ENCODE data around the gene ASTN2.

Gene ASTN2

GRCh38 chr9:117018966-117019617 is 395.8 kb downstream of the ASTN2 start:
- DNase-seq (ENCODE audit: low read depth, low spot score): no peak

GRCh38 chr9:117017414-117017985 is 397.4 kb downstream of the ASTN2 start:
- DNase-seq (ENCODE audit: low read depth, low spot score): no peak

- no peak for DNase-seq (ENCODE audit: low read depth, low spot score)
Observed at GRCh38 chr9:117014061-117014460, 400.8 kb downstream of the ASTN2 start.

GRCh38 chr9:117013440-117013995 is 401.3 kb downstream of the ASTN2 start:
- no peak for DNase-seq (ENCODE audit: low read depth, low spot score)

GRCh38 chr9:117010061-117010460 is 404.8 kb downstream of the ASTN2 start:
- no peak for DNase-seq (ENCODE audit: low read depth, low spot score)

GRCh38 chr9:117008876-117009275 is 406.0 kb downstream of the ASTN2 start:
- no peak for DNase-seq (ENCODE audit: low read depth, low spot score)

- no peak for DNase-seq (ENCODE audit: low read depth, low spot score)
Observed at GRCh38 chr9:117008461-117008860, 406.4 kb downstream of the ASTN2 start.

GRCh38 chr9:117002686-117003085 is 412.2 kb downstream of the ASTN2 start:
- DNase-seq (ENCODE audit: low read depth, low spot score): no peak

GRCh38 chr9:117000834-117001233 is 414.0 kb downstream of the ASTN2 start:
- no peak for DNase-seq (ENCODE audit: low read depth, low spot score)

- no peak for DNase-seq (ENCODE audit: low read depth, low spot score)
Observed at GRCh38 chr9:117000196-117000723, 414.6 kb downstream of the ASTN2 start.

- DNase-seq (ENCODE audit: low read depth, low spot score): peak; percentile 12
Observed at GRCh38 chr9:116998305-116998704, 416.6 kb downstream of the ASTN2 start.

- DNase-seq (ENCODE audit: low read depth, low spot score): no peak
Observed at GRCh38 chr9:116992865-116993264, 422.0 kb downstream of the ASTN2 start.

GRCh38 chr9:116991051-116991450 is 423.8 kb downstream of the ASTN2 start:
- DNase-seq (ENCODE audit: low read depth, low spot score): no peak

GRCh38 chr9:116990592-116990991 is 424.3 kb downstream of the ASTN2 start:
- DNase-seq (ENCODE audit: low read depth, low spot score): no peak

GRCh38 chr9:116987721-116988485 is 427.0 kb downstream of the ASTN2 start:
- no peak for DNase-seq (ENCODE audit: low read depth, low spot score)

- no peak for DNase-seq (ENCODE audit: low read depth, low spot score)
Observed at GRCh38 chr9:116986015-116986414, 428.8 kb downstream of the ASTN2 start.

GRCh38 chr9:116985596-116985995 is 429.3 kb downstream of the ASTN2 start:
- no peak for DNase-seq (ENCODE audit: low read depth, low spot score)

- DNase-seq (ENCODE audit: low read depth, low spot score): no peak
Observed at GRCh38 chr9:116984111-116984510, 430.7 kb downstream of the ASTN2 start.

- no peak for DNase-seq (ENCODE audit: low read depth, low spot score)
Observed at GRCh38 chr9:116980582-116981120, 434.2 kb downstream of the ASTN2 start.

GRCh38 chr9:116979456-116979855 is 435.4 kb downstream of the ASTN2 start:
- no peak for DNase-seq (ENCODE audit: low read depth, low spot score)

- no peak for DNase-seq (ENCODE audit: low read depth, low spot score)
Observed at GRCh38 chr9:116978155-116978554, 436.7 kb downstream of the ASTN2 start.

GRCh38 chr9:116975126-116975525 is 439.7 kb downstream of the ASTN2 start:
- no peak for DNase-seq (ENCODE audit: low read depth, low spot score)

Data from ELF-1 (cell line).